Tibial nerve (tissue), 4 donors: ENCODE measurements around the gene PLEKHO2. TPM values are rescaled to one million over a fixed set of nuclear protein-coding genes. Genes with fewer than 3 reads are reported as not detected.

Experiments
- DNase-seq, 2 donors: peaks; one replicate each; pipeline ENCODE4 v3.0.0-alpha.2; 2019; ENCODE audit warnings: low spot score in 2 of 2
- H3K27ac ChIP-seq, 4 donors: fragments of 200-600 bp; sonication (generic) in 3 of 4; one replicate each; pipeline ENCODE4 v1.5.1; 2017 to 2019; ENCODE audit warnings: mild to moderate bottlenecking in 1 of 4
- H3K27me3 ChIP-seq, 2 donors: fragments of 200-600 bp; sonication (generic) in 1 of 2; one replicate each; pipeline versions ENCODE4 v1.5.1 to v1.6.0; 2017 to 2019
- H3K36me3 ChIP-seq, 3 donors: fragments of 200-600 bp; sonication (generic); one replicate each; pipeline ENCODE4 v1.5.1; 2018 to 2019
- H3K4me1 ChIP-seq, 4 donors: fragments of 200-600 bp; sonication (generic) in 3 of 4; one replicate each; pipeline ENCODE4 v1.5.1; 2017 to 2019
- H3K4me3 ChIP-seq, 4 donors: fragments of 200-600 bp; sonication (generic) in 3 of 4; one replicate each; pipeline ENCODE4 v1.5.1; 2017 to 2019; ENCODE audit warnings: mild to moderate bottlenecking in 1 of 4, moderate library complexity in 1 of 4
- H3K9me3 ChIP-seq, 4 donors: fragments of 200-600 bp; sonication (generic) in 3 of 4; one replicate each; pipeline ENCODE4 v1.5.1; 2017 to 2019
- CTCF ChIP-seq, 5 experiments: fragments of 200-600 bp in 3 of 5; fragments of 450-650 bp in 2 of 5; sonication (generic) in 3 of 5; IDR thresholded peaks; one replicate each; pipeline ENCODE4 v1.5.1; 2016 to 2019; ENCODE audit warnings: antibody characterized with exemption in 5 of 5, mild to moderate bottlenecking in 3 of 5, moderate library complexity in 2 of 5
- EP300 ChIP-seq, 2 donors: sonication (generic); formaldehyde crosslinking; IDR thresholded peaks; one replicate each; pipeline ENCODE4 v1.6.1; 2017; ENCODE audit warnings: antibody characterized with exemption in 2 of 2, mild to moderate bottlenecking in 1 of 2
- POLR2A ChIP-seq, 2 donors: fragments of 450-650 bp; IDR thresholded peaks; one replicate each; pipeline ENCODE4 v1.6.1; 2017; ENCODE audit warnings: antibody characterized with exemption in 2 of 2, mild to moderate bottlenecking in 2 of 2, moderate library complexity in 2 of 2
- WGBS, 2 donors: methylation state at CpG; one replicate each; pipeline ENCODE4 v1.1.5; 2018; 5-methylcytosine and 5-hydroxymethylcytosine counted together
- total RNA-seq, 4 donors: library from RNA; depleted of rRNA; stranded (reverse); fragments of >200 nt; gene quantifications; one replicate each; pipeline ENCODE4 v1.1.0, GENCODE V29; 2016

Gene PLEKHO2
- total RNA-seq, 4 donors from 2014 or later, result 40.8 to 69.9 (median 60.2) TPM

- no peak for DNase-seq
- no peaks in the 10 kb centered on the region for H3K36me3 ChIP-seq
- no peak overlapping the region for H3K4me3 ChIP-seq
- H3K27me3 ChIP-seq, result no peaks in the 10 kb centered on the region
- TF ChIP-seq CTCF (IDR thresholded peaks at IDR 0.05) (no peak), POLR2A (IDR thresholded peaks at IDR 0.05) (no peak), EP300 (IDR thresholded peaks at IDR 0.05) (no peak)
- no peaks in the 10 kb centered on the region for H3K4me1 ChIP-seq
- WGBS, 2 donors, result 78 to 84% methylated on average over 7 to 12 of the region's 13 CpGs
- no peaks in the 10 kb centered on the region for H3K9me3 ChIP-seq
- H3K27ac ChIP-seq, result no peak overlapping the region
These were observed 25.3 kb upstream of the PLEKHO2 start for GRCh38 chr15:64816452-64816851.

- peaks cover 0 to 29% (median 16%) of the 10 kb centered on the region in 4 donors for H3K4me1 ChIP-seq
- no peaks in the 10 kb centered on the region for H3K9me3 ChIP-seq
- no peak for DNase-seq
- H3K4me3 ChIP-seq, result peak overlapping the region; percentile 20 to 57 (median 42)
- peak overlapping the region in 1 of 4 donors; percentile 62 for H3K27ac ChIP-seq
- H3K27me3 ChIP-seq, result no peaks in the 10 kb centered on the region
- 2 to 3% methylated on average over 13 to 17 of the region's 17 CpGs for WGBS, 2 donors
- TF ChIP-seq EP300 (IDR thresholded peaks at IDR 0.05) (no peak), POLR2A (IDR thresholded peaks at IDR 0.05) (no peak), CTCF (IDR thresholded peaks at IDR 0.05) (no peak)
- H3K36me3 ChIP-seq, result no peaks in the 10 kb centered on the region
These were observed 16.7 kb upstream of the PLEKHO2 start for GRCh38 chr15:64824929-64825430.

GRCh38 chr15:64825431-64826294 is 16.1 kb upstream of the PLEKHO2 start, which contains the start of gene PIF1:
Gene PIF1, minus strand, starts transcription at chr15:64825647. Its CDS starts 1,312 bp downstream, at chr15:64824335.
- Histone ChIP-seq H3K27ac (peak within 1 kb of the TSS; percentile 9 to 83 (median 72)), H3K4me1 (peaks cover 0 to 29% (median 16%) of the 10 kb centered on the region in 4 donors), H3K27me3 (no peaks in the 10 kb centered on the region), H3K36me3 (no peaks in the 10 kb centered on the region), H3K4me3 (peak within 1 kb of the TSS; percentile 20 to 57 (median 42)), H3K9me3 (no peaks in the 10 kb centered on the region)
- WGBS, 2 donors, result 3 to 4% methylated on average over 26 to 35 of the region's 35 CpGs
- TF ChIP-seq POLR2A (IDR thresholded peaks at IDR 0.05) (peak; percentile 32 to 81), CTCF (IDR thresholded peaks at IDR 0.05) (peak in 2 of 5 experiments; percentile 9 to 38), EP300 (IDR thresholded peaks at IDR 0.05) (peak; percentile 67 to 90)
- peak; percentile 80 to 95 for DNase-seq

- TF ChIP-seq EP300 (IDR thresholded peaks at IDR 0.05) (no peak), POLR2A (IDR thresholded peaks at IDR 0.05) (no peak), CTCF (IDR thresholded peaks at IDR 0.05) (no peak)
- peaks cover 0 to 22% (median 13%) of the 10 kb centered on the region in 4 donors for H3K4me1 ChIP-seq
- no peaks in the 10 kb centered on the region for H3K27me3 ChIP-seq
- H3K4me3 ChIP-seq, result no peak overlapping the region
- DNase-seq, result no peak
- no peaks in the 10 kb centered on the region for H3K36me3 ChIP-seq
- no peaks in the 10 kb centered on the region for H3K9me3 ChIP-seq
- WGBS, 2 donors, result 85 to 90% methylated on average over 5 of the region's 5 CpGs
- H3K27ac ChIP-seq, result no peak overlapping the region
These were observed 12.7 kb upstream of the PLEKHO2 start for GRCh38 chr15:64828985-64829384.

GRCh38 chr15:64833690-64834089 is 8.0 kb upstream of the PLEKHO2 start:
- H3K27me3 ChIP-seq, result no peaks in the 10 kb centered on the region
- H3K27ac ChIP-seq, result no peak overlapping the region
- H3K4me3 ChIP-seq, result no peak overlapping the region
- TF ChIP-seq CTCF (IDR thresholded peaks at IDR 0.05), result no peak
- no peak for TF ChIP-seq EP300 (IDR thresholded peaks at IDR 0.05)
- TF ChIP-seq POLR2A (IDR thresholded peaks at IDR 0.05), result no peak
- H3K4me1 ChIP-seq, result peaks cover 0 to 19% (median 4%) of the 10 kb centered on the region in 4 donors
- no peaks in the 10 kb centered on the region for H3K36me3 ChIP-seq
- no peaks in the 10 kb centered on the region for H3K9me3 ChIP-seq
- WGBS, 2 donors, result 93 to 97% methylated on average over 4 of the region's 4 CpGs
- no peak for DNase-seq
